ENCODE results near the gene JAM2. TPM values are rescaled to one million over a fixed set of nuclear protein-coding genes. Genes with fewer than 3 reads are reported as not detected.

JAM2 gene
- total RNA-seq, 2 donors from 2014 or later = 3.7 to 9.5 TPM

DNA sequence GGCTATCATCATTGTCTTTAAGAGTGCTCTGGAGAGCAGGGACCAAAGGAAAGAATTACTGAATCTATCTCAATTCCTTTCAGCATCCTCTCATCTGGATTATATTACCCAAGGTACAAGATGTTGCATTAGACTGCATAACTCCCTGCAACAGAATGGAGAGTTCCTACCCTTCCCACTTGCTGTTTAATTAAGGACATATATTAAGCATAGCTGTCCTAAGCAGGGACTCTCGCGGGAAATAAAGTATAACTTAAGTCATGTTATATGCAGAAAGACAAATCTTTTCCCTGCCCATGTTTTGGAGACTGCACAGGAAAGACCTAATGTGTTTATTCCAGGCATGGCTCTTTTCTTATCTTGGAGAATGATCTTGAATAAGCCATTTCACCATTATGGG is 6.8 kb upstream of the JAM2 start:
- no peak overlapping the region for H3K9ac ChIP-seq (ENCODE audit: low read depth in 2 of 2, low read length in 2 of 2)
- H3K36me3 ChIP-seq = no peaks in the 10 kb centered on the region
- H3K9me3 ChIP-seq = no peaks in the 10 kb centered on the region
- H3K27ac ChIP-seq = no peak overlapping the region
- no peak for DNase-seq
- no peak overlapping the region for H3K4me3 ChIP-seq
- intact Hi-C loops (cut with DNase I) = no loop called here
- H3K27me3 ChIP-seq = no peaks in the 10 kb centered on the region
- H3K4me1 ChIP-seq = no peaks in the 10 kb centered on the region
- TF ChIP-seq CTCF (IDR thresholded peaks at IDR 0.05) = no peak

- Histone ChIP-seq H3K9me3 (no peaks in the 10 kb centered on the region), H3K4me3 (no peak overlapping the region), H3K9ac (ENCODE audit: low read depth in 2 of 2, low read length in 2 of 2) (no peak overlapping the region), H3K27ac (no peak overlapping the region), H3K36me3 (no peaks in the 10 kb centered on the region), H3K4me1 (no peaks in the 10 kb centered on the region), H3K27me3 (peaks cover 15% of the 10 kb centered on the region)
- no peak for DNase-seq
- intact Hi-C loops (cut with DNase I) = no loop called here
- no peak for TF ChIP-seq CTCF (IDR thresholded peaks at IDR 0.05)
These were observed 3.7 kb upstream of the JAM2 start for GRCh38 chr21:25635310-25635709.

DNA sequence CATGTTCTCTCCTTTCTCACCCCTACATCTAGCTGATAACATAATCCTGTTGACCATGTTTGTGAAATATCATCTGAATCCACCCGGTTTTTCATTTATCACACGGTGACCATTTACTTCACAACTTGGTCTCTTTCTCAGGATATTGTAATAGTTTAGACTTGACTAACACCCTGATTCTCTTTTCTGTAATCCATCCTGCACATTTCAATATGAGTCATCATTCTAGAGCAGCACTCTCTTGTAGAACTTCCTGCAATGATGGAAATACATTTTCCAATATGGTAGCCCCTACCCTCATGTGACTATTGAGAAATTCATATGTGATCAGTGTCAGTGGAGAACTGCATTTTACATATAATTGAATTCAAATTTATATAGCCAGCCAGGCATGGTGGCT is 2.3 kb upstream of the JAM2 start:
- no peak overlapping the region for H3K9ac ChIP-seq (ENCODE audit: low read depth in 2 of 2, low read length in 2 of 2)
- H3K4me3 ChIP-seq = no peak overlapping the region
- H3K27ac ChIP-seq = no peak overlapping the region
- no peak for DNase-seq
- no peaks in the 10 kb centered on the region for H3K36me3 ChIP-seq
- no peaks in the 10 kb centered on the region for H3K9me3 ChIP-seq
- no peak for TF ChIP-seq CTCF (IDR thresholded peaks at IDR 0.05)
- H3K4me1 ChIP-seq = no peaks in the 10 kb centered on the region
- peaks cover 17% of the 10 kb centered on the region for H3K27me3 ChIP-seq
- intact Hi-C loops (cut with DNase I) = no loop called here

DNA sequence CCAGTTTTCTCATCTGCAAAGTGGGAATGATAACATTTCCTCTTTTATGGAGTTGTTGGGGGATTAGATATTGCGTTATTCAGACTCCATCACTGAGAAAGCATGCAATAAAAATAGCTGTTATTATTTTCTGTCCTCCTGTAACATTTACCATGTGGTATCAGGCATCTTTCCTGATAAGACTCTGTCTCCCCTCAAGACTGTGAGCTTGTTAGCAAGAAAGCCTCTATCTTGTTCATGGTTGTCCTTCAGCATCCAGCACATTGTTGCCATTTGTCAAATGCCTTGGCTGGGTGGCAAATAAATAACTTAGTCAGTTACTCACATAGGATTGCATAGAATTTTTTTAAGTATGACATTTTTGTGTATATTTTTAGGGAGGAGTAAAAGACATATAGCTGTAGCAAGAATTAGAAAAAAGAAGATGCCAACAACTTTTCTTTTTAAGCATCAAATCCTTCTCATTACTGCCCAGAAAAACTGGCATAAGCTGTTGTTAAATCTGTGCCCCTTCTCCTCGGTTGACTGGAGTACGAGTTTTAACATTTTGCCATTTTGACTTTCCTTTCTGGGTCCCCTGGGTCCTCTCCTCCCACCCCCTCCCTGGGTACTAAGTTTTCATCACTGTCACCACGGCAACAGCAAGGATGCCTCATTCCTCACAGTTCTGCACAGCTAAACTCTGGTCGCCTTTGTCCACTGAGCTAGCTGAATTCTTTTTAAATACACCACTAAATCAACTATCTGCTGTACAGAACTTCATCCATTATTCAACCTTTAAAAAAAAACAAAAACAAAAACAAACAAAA is 1.0 kb upstream of the JAM2 start:
- no peak for DNase-seq
- Histone ChIP-seq H3K9me3 (no peaks in the 10 kb centered on the region), H3K4me1 (no peaks in the 10 kb centered on the region), H3K27ac (no peak overlapping the region), H3K36me3 (no peaks in the 10 kb centered on the region), H3K4me3 (no peak overlapping the region), H3K27me3 (peaks cover 17% of the 10 kb centered on the region), H3K9ac (ENCODE audit: low read depth in 2 of 2, low read length in 2 of 2) (no peak overlapping the region)
- intact Hi-C loops (cut with DNase I) = no loop called here
- TF ChIP-seq CTCF (IDR thresholded peaks at IDR 0.05) = no peak

GRCh38 chr21:25639551-25640201 is 618 bp downstream of the JAM2 start:
- Histone ChIP-seq H3K4me3 (peak overlapping the region; percentile 52), H3K27me3 (peaks cover 17% of the 10 kb centered on the region), H3K4me1 (no peaks in the 10 kb centered on the region), H3K36me3 (no peaks in the 10 kb centered on the region), H3K27ac (peak overlapping the region; percentile 37), H3K9ac (ENCODE audit: low read depth in 2 of 2, low read length in 2 of 2) (peak overlapping the region in 1 of 2 donors; percentile 66), H3K9me3 (no peaks in the 10 kb centered on the region)
- DNase-seq = no peak
- intact Hi-C loops (cut with DNase I) = no loop called here
- no peak for TF ChIP-seq CTCF (IDR thresholded peaks at IDR 0.05)
